BLaER1 treated with 17β-estradiol and CSF1 and Interleukin-3, amounts not matched to agents 10 nM and 100 nM (cell line): ENCODE measurements around the gene BBOX1.

ENCODE experiments used
- H3K27ac ChIP-seq, 11 experiments: shearing (Covaris generic); formaldehyde crosslinking; 2 replicates each; pipeline ENCODE4 v1.8.1; 2022
- H3K27me3 ChIP-seq, 11 experiments: shearing (Covaris generic); formaldehyde crosslinking; 2 replicates each; pipeline ENCODE4 v1.8.1; 2022
- H3K36me3 ChIP-seq, 11 experiments: shearing (Covaris generic); formaldehyde crosslinking; 2 replicates each; pipeline ENCODE4 v1.8.1; 2022
- H3K4me1 ChIP-seq, 10 experiments: shearing (Covaris generic); formaldehyde crosslinking; 2 replicates each; pipeline ENCODE4 v1.8.1; 2022
- H3K4me2 ChIP-seq, 11 experiments: shearing (Covaris generic); formaldehyde crosslinking; 2 replicates each; pipeline ENCODE4 v1.8.1; 2022
- H3K4me3 ChIP-seq, 10 experiments: shearing (Covaris generic); formaldehyde crosslinking; 2 replicates each; pipeline ENCODE4 v1.8.1; 2022
- H3K9ac ChIP-seq, 11 experiments: shearing (Covaris generic); formaldehyde crosslinking; 2 replicates each; pipeline ENCODE4 v1.8.1; 2022
- H3K9me3 ChIP-seq, 11 experiments: shearing (Covaris generic); formaldehyde crosslinking; replicated peaks in 1 of 11; 2 replicates each; pipeline ENCODE4 v1.8.1; 2022
- H4K20me1 ChIP-seq, 11 experiments: shearing (Covaris generic); formaldehyde crosslinking; 2 replicates each; pipeline ENCODE4 v1.8.1; 2022
- Cebpa-rat ChIP-seq, 11 experiments: shearing (Covaris generic); IDR thresholded peaks; 2 replicates each; pipeline ENCODE4 v1.8.1; 2022

The BBOX1 gene

DNA sequence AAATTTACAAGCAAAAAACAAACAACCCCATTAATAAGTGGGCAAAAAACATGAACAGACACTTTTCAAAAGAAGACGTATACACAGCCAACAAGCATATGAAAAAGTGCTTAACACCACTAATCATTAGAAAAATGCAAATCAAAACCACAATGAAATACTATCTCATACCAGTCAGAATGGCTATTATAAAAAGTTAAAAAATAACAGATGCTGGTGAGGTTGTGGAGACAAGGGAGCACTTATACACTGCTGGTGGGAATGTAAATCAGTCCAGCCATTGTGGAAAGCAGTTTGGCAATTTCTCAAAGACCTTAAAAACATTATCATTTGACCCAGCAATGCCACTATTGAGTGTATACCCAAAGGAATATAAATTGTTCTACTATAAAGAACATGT is 72.3 kb downstream of the BBOX1 start:
- no peaks in the 10 kb centered on the region for H4K20me1 ChIP-seq
- H3K4me2 ChIP-seq, result no peak overlapping the region
- H3K36me3 ChIP-seq, result no peaks in the 10 kb centered on the region
- H3K9ac ChIP-seq, result no peak overlapping the region
- H3K9me3 ChIP-seq, result no peaks in the 10 kb centered on the region
- no peaks in the 10 kb centered on the region for H3K27me3 ChIP-seq
- no peak overlapping the region for H3K4me3 ChIP-seq
- H3K27ac ChIP-seq, result no peak overlapping the region
- no peak for TF ChIP-seq Cebpa-rat (IDR thresholded peaks at IDR 0.05)
- no peaks in the 10 kb centered on the region for H3K4me1 ChIP-seq

DNA sequence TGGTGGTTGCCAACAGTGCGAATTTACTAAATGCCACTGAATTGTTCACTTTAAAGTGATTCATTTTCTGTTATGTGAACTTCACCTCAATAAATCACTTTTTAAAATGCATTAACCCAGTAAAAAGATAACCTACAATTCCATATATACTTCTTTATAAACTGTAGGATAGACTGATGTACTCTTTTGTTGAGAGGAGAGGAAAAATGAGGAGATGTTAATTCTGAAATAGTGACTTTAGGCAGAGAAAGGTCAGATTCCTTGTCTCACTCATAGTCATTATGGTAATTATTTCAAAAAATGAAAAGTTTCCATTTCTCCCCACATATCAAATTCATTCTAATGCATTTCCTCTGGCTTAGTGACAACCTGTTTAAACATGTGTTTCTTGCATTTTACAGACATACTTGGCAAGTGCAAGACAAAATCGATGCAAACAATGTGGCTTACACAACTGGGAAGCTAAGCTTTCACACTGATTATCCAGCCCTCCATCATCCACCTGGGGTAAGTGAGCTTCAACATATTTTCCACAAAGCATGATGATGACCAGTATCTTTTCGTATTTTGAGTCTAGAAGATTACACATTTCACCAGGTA is 74.5 kb downstream of the BBOX1 start:
- Histone ChIP-seq H3K4me2 (no peak overlapping the region), H3K36me3 (no peaks in the 10 kb centered on the region), H3K27ac (no peak overlapping the region), H3K27me3 (no peaks in the 10 kb centered on the region), H3K4me3 (no peak overlapping the region), H4K20me1 (no peaks in the 10 kb centered on the region), H3K9ac (no peak overlapping the region), H3K9me3 (no peaks in the 10 kb centered on the region), H3K4me1 (no peaks in the 10 kb centered on the region)
- no peak for TF ChIP-seq Cebpa-rat (IDR thresholded peaks at IDR 0.05)

DNA sequence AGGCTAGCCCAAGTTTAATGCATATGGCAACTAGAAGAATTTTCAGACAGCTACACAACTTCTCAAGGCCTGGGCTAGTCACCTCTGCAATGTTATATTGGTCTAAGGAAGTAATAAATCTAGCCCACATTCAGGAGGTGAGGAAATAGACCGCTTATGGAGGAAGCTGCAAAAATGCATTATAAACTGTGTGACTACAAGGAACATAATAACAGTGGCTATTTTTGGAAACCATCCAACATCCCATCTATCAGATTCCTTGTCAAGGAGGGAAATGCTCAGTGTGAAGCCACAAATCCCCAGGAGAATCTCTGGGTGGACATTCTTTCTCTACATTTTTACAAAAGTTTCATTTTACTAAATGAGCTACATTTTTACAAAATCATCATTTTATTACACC is 76.1 kb downstream of the BBOX1 start:
- no peak overlapping the region for H3K27ac ChIP-seq
- no peaks in the 10 kb centered on the region for H3K27me3 ChIP-seq
- H3K9ac ChIP-seq, result no peak overlapping the region
- H3K4me2 ChIP-seq, result no peak overlapping the region
- no peaks in the 10 kb centered on the region for H3K4me1 ChIP-seq
- H3K4me3 ChIP-seq, result no peak overlapping the region
- H3K36me3 ChIP-seq, result no peaks in the 10 kb centered on the region
- no peak for TF ChIP-seq Cebpa-rat (IDR thresholded peaks at IDR 0.05)
- no peaks in the 10 kb centered on the region for H4K20me1 ChIP-seq
- no peaks in the 10 kb centered on the region for H3K9me3 ChIP-seq

DNA sequence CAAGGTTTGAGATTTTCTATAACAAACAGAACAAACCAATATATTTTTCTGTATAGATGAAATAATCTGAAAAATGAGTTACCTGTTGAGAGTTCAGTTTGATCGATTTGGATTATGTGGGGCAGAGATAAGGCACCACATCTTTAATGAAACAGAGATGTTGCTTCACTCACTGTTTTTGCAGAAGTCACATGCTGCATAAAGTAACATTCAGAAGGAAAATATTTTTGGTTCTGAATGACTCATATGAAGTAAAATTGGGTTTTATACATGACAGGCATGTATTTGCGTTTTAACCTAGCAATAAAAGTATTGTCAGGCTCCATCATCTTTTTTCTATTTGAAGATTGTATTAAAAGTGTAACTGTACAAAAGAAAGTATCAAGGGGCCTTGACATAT is 77.8 kb downstream of the BBOX1 start:
- Histone ChIP-seq H3K4me3 (no peak overlapping the region), H3K9ac (no peak overlapping the region), H3K4me1 (no peaks in the 10 kb centered on the region), H3K27ac (no peak overlapping the region), H3K9me3 (no peaks in the 10 kb centered on the region), H3K27me3 (no peaks in the 10 kb centered on the region), H3K4me2 (no peak overlapping the region), H4K20me1 (no peaks in the 10 kb centered on the region), H3K36me3 (no peaks in the 10 kb centered on the region)
- TF ChIP-seq Cebpa-rat (IDR thresholded peaks at IDR 0.05), result no peak

DNA sequence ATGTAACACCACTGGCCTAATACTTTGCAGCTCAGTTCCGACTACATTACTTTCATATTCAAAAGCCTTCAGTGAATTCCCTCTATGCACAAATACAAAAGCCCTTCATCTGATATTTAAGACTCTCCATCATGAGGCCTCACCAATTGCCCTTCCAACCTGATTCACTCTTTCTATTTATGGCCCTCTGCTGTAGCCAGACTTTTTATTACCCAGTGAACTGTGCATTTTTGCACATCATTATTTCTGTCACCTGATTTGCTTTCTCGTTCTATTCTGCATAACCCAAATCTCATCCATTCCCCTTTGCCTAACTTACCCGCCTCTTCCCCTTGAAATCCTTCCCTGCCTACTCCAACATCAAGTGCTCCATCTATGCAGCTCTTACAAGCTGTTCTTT is 78.3 kb downstream of the BBOX1 start:
- Histone ChIP-seq H3K4me1 (no peaks in the 10 kb centered on the region), H4K20me1 (no peaks in the 10 kb centered on the region), H3K4me2 (no peak overlapping the region), H3K4me3 (no peak overlapping the region), H3K36me3 (no peaks in the 10 kb centered on the region), H3K9me3 (no peaks in the 10 kb centered on the region), H3K9ac (no peak overlapping the region), H3K27me3 (no peaks in the 10 kb centered on the region), H3K27ac (no peak overlapping the region)
- no peak for TF ChIP-seq Cebpa-rat (IDR thresholded peaks at IDR 0.05)

DNA sequence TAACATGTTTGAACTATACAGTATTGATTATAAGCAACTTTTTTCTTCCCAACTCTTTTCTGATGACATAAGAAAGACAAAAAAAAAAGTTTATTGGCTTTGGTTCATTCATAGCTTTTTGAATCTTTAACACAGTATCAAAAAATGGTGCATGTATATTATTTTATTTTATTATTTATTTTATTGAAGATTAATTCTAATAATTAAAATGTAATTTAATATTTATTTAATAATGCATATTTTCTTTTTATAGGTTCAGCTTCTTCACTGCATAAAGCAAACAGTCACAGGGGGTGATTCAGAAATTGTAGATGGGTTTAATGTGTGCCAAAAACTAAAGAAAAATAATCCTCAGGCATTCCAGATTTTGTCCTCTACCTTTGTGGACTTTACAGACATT is 78.8 kb downstream of the BBOX1 start:
- Histone ChIP-seq H3K36me3 (no peaks in the 10 kb centered on the region), H3K27ac (no peak overlapping the region), H3K27me3 (no peaks in the 10 kb centered on the region), H3K4me3 (no peak overlapping the region), H3K9me3 (no peaks in the 10 kb centered on the region), H3K4me2 (no peak overlapping the region), H3K9ac (no peak overlapping the region), H4K20me1 (no peaks in the 10 kb centered on the region), H3K4me1 (no peaks in the 10 kb centered on the region)
- TF ChIP-seq Cebpa-rat (IDR thresholded peaks at IDR 0.05), result no peak

DNA sequence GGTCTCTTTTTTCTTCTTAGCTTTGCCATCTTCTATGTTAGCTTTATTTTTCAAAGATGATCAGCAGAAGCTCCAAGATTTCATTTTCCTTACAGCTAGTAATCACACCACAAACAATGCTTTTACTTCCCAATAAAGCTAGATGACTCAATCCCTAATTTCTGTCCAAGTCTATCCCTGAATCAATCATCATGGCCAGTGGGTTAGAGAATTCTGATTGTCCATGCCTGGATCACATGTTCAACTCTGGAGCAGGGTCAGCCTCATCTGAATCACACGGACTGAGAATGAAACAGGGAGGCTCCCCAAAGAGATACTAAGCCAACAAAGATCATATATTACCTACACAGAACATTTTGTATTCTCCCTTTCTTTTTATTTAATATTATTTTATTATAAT is 79.6 kb downstream of the BBOX1 start:
- no peaks in the 10 kb centered on the region for H3K36me3 ChIP-seq
- TF ChIP-seq Cebpa-rat (IDR thresholded peaks at IDR 0.05), result no peak
- no peaks in the 10 kb centered on the region for H4K20me1 ChIP-seq
- no peak overlapping the region for H3K4me2 ChIP-seq
- no peak overlapping the region for H3K27ac ChIP-seq
- H3K9ac ChIP-seq, result no peak overlapping the region
- H3K27me3 ChIP-seq, result no peaks in the 10 kb centered on the region
- H3K9me3 ChIP-seq, result no peaks in the 10 kb centered on the region
- no peaks in the 10 kb centered on the region for H3K4me1 ChIP-seq
- H3K4me3 ChIP-seq, result no peak overlapping the region

DNA sequence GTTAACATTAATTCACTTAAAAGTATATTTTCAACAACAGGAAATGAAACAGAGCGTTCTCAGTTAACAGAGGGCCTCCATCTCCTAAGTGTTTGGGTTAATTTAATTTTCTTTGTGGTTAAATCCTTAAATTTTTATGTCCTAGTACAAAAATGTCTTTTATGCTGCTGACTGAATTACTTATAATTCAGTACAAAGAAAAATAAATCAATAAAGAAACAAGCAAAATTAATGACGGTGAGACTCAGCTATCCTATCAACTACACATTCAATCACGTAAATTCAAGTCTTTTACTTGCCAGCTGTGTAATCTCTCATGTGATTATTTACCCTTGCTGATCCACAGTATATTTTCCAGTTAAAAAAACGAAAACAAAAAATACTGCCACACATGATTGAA is 81.4 kb downstream of the BBOX1 start:
- H3K27ac ChIP-seq, result no peak overlapping the region
- H3K27me3 ChIP-seq, result no peaks in the 10 kb centered on the region
- no peaks in the 10 kb centered on the region for H3K36me3 ChIP-seq
- no peaks in the 10 kb centered on the region for H4K20me1 ChIP-seq
- H3K4me1 ChIP-seq, result no peaks in the 10 kb centered on the region
- no peak overlapping the region for H3K9ac ChIP-seq
- no peak overlapping the region for H3K4me3 ChIP-seq
- no peak for TF ChIP-seq Cebpa-rat (IDR thresholded peaks at IDR 0.05)
- H3K9me3 ChIP-seq, result no peaks in the 10 kb centered on the region
- no peak overlapping the region for H3K4me2 ChIP-seq

DNA sequence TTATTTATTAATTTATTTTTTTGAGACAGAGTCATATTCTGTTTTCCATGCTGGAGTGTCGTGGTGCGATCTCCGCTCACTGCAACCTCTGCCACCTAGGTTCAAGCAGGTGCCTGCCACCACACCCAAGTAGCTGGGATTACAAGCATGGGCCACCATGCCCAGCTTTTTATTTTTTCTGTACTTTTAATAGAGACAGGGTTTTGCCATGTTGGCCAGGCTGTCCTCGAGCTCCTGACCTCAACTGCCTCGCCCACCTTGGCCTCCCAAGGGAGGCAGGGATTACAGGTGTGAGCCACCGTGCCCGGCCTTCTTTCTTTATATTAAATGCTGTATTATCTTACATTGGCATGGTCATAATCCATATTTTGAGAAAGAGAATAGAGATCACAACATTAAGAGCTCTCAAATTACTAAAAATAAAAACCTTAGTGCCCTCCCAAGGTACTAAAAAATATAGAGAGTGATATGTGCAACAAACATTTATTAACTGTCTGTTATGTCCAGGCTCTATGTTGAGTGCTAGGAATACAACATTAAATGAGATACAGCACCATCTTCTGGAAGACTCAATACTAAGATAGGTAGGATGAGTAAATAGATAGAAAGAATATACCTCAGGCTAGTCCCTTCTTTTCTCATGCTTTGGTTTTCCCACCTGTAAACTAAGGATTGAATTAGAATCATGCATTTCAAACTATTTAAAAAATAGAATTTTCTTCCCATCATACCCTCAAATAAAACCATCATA is 84.1 kb downstream of the BBOX1 start:
- TF ChIP-seq Cebpa-rat (IDR thresholded peaks at IDR 0.05), result no peak

DNA sequence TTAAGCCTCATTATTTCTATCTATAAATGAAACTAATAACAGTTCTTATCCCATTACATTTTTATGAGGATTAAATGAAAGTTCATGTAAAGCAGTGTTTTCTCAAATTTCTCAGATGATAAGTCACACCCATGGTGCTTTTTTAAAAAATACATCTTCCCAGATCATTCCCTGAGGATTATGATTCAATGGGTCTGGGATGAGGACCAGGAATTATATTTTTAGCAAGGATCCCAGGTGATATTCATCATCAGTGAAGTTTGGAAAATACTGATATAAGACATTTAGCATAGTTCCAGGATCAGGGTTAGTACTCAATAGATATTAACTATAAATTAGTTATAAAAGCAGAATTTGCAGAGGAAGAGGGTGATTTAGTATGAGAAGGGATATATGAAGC is 89.1 kb downstream of the BBOX1 start:
- H3K4me2 ChIP-seq, result no peak overlapping the region
- no peak overlapping the region for H3K4me3 ChIP-seq
- H3K36me3 ChIP-seq, result no peaks in the 10 kb centered on the region
- no peaks in the 10 kb centered on the region for H3K27me3 ChIP-seq
- peaks cover 0 to 10% (median 3%) of the 10 kb centered on the region in 11 experiments; a peak in 12 of 22 replicates for H3K9me3 ChIP-seq
- no peak for TF ChIP-seq Cebpa-rat (IDR thresholded peaks at IDR 0.05)
- H3K27ac ChIP-seq, result no peak overlapping the region
- no peak overlapping the region for H3K9ac ChIP-seq
- H3K4me1 ChIP-seq, result no peaks in the 10 kb centered on the region
- no peaks in the 10 kb centered on the region for H4K20me1 ChIP-seq

More for the DNA sequence above, 84.1 kb downstream of the BBOX1 start:
- no peaks in the 10 kb centered on the region for H3K27me3 ChIP-seq
- no peak overlapping the region for H3K9ac ChIP-seq
- no peak overlapping the region for H3K27ac ChIP-seq
- H4K20me1 ChIP-seq, result no peaks in the 10 kb centered on the region
- no peak overlapping the region for H3K4me2 ChIP-seq
- no peaks in the 10 kb centered on the region for H3K9me3 ChIP-seq
- no peak overlapping the region for H3K4me3 ChIP-seq
- H3K4me1 ChIP-seq, result no peaks in the 10 kb centered on the region
- no peaks in the 10 kb centered on the region for H3K36me3 ChIP-seq
